Fibroblast of pulmonary artery (primary cell): ENCODE data around the gene MDK.

Experiments used
- DNase-seq: peaks from one replicate; pipeline ENCODE4 v3.0.0-alpha.2; 2010; ENCODE audit warnings: low read depth
- H3K4me3 ChIP-seq: replicated peaks from 2 replicates; pipeline ENCODE4 v1.5.1; 2011; ENCODE audit warnings: low read depth, mild to moderate bottlenecking, control low read depth, low read length, moderate library complexity
- TF ChIP-seq, protein P1 (sequence below): IDR thresholded peaks from 2 replicates; pipeline ENCODE4 v1.5.1; 2011; ENCODE audit warnings: mild to moderate bottlenecking, control low read depth, low read length, inconsistent platforms; ENCODE audit errors: missing control alignments

The MDK gene

DNA sequence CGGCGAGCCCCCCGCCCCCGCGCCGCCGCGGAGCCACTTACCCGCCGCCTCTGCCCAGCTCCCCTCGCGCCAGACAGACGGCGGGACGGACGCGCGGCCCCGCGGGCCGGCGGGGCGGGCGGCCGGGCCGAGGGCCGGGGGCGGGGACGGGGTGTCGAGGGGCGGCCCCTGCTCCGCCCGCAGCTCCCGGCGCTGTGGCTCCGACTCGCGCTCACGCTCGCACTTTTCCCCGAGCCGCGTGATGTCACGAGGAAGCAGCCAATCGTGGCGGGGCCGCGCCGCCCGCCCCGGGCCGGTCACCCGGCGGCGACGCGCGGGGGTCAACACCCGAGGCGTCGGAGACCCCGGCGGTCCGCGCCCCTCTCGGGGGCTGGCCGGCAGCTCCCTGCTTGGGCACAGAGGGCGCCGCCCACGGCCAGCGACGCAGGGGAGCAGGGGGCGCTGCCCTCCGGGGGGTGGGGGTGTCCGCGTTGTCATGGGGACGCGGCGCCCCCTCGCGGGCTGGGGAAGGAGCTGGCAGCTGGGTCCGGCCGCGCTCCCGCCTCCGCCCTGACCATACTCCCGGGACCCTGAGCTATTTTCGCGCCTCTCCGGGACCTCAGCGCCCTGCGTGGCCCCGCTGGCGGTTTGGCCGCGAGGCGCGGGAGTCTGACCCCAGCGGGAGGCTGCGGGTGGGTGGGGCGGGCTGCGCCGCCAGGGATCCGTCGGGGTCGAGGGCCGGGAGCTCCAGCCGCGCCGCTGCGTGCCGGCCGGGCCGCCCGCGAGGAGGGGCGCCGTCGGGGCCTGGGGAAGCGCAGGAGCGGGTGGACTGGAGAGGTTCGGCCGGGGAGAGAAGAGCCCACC is 10.3 kb downstream of the MDK start, which contains the start of gene CHRM4:
CHRM4 (minus strand) TSS at position 199 of the 843 bp plus-strand sequence. CDS start 5,219 bp downstream, outside the sequence.
- H3K4me3 ChIP-seq = peak within 1 kb of the TSS; percentile 40
- TF ChIP-seq, protein P1, sequence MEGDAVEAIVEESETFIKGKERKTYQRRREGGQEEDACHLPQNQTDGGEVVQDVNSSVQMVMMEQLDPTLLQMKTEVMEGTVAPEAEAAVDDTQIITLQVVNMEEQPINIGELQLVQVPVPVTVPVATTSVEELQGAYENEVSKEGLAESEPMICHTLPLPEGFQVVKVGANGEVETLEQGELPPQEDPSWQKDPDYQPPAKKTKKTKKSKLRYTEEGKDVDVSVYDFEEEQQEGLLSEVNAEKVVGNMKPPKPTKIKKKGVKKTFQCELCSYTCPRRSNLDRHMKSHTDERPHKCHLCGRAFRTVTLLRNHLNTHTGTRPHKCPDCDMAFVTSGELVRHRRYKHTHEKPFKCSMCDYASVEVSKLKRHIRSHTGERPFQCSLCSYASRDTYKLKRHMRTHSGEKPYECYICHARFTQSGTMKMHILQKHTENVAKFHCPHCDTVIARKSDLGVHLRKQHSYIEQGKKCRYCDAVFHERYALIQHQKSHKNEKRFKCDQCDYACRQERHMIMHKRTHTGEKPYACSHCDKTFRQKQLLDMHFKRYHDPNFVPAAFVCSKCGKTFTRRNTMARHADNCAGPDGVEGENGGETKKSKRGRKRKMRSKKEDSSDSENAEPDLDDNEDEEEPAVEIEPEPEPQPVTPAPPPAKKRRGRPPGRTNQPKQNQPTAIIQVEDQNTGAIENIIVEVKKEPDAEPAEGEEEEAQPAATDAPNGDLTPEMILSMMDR = peak; percentile 20
- DNase-seq = peak; percentile 34

DNA sequence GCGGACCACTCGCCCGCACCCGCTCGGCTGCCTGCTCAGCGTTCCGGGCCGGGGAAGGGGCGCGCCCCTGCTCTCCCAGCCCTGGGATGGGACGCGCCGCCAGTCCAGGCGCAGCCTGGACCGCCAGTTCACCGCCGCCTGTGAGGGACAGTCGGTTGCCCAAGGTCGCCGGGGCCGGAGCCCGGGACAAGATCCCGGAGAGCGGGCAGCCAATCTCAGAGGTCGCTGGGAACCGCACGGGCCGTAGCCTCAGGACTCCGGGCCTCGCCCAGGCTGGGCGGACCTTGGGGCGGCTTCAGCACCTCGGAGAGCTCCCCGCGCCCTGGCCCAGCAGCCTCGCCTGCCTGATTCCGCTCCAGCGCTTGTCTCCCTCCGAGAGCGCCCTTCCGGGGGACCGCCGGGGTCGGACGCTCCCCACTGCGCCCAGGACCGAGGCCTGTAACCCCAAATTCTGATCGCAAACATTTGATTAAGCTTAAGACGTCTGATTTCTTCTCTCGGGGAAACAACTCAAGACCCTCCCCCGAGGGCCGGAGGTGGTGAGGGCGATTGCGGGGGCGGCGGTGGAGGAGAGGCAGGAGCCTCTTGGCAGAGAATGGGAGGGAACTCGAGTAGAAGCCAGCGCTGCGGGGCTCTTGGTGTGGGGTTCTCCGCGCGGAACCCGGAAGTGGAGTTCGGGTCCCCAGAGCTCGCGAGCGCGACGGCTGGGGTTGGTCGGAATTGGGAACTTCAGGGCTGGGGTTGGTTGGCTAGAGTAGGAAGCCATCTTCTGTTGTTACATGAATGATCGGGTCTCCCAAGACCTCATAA is 11.2 kb downstream of the MDK start:
- peak overlapping the region; percentile 40 for H3K4me3 ChIP-seq
- TF ChIP-seq, protein P1 = no peak
- peak; percentile 82 for DNase-seq

DNA sequence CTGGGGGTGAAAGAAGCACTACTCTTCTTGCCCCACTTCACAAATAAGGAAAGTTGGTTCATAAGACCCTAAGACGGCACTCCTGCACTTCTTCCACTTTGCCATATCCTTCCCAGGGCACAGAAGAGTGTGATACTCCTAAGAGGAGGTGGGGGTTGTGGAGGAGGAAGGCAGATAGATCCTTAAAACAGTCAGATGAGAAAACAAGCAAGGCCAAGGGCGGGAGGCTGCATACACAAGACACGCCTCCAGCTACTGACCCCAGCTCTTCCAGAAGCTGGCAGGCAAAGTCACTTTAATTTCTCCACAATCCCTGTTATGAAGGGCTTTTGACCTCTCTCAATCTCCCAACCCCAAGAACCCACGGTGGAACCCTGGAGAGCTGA is 11.8 kb downstream of the MDK start:
- no peak overlapping the region for H3K4me3 ChIP-seq
- TF ChIP-seq, protein P1 = no peak
- no peak for DNase-seq

DNA sequence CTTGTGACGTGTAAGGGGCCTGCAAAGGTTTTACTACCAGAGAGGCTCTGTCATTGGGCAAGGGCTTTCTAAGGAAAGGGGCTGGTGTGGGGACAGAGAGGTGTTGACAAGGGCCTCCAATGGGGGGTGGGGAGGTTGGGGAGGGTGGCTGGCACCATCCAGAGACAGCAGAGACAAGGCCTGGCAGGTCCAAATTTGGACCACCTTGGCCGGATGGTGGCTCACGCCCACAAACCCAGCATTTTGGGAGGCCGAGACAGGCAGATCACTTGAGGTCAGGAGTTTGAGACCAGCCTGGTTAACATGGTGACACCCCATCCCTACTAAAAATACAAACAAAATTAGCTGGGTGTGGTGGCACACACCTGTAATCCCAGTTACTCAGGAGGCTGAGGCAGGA is 12.3 kb downstream of the MDK start:
- TF ChIP-seq, protein P1 = no peak
- DNase-seq = no peak
- H3K4me3 ChIP-seq = no peak overlapping the region

DNA sequence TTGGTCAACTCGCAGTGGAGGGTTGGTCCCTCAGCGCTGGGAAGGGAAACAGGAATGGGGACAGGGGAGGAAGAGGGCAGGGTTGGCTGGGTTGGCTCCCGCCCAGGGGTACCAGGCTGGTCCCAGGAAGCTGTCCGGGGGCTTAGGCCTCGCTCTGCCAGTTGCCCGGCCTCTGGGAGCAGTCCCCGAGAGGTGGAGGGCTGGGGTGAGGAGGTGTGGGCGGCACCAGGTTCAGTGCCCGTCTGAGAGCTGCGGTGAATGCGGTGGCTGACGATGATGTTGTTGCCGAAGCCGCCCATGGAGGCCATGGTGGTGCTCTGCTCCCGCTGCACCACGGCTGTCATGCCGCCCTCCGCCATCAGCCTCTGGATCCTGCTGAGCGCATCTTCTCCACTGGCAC is 16.1 kb downstream of the MDK start:
- H3K4me3 ChIP-seq = no peak overlapping the region
- no peak for DNase-seq
- TF ChIP-seq, protein P1 = no peak

DNA sequence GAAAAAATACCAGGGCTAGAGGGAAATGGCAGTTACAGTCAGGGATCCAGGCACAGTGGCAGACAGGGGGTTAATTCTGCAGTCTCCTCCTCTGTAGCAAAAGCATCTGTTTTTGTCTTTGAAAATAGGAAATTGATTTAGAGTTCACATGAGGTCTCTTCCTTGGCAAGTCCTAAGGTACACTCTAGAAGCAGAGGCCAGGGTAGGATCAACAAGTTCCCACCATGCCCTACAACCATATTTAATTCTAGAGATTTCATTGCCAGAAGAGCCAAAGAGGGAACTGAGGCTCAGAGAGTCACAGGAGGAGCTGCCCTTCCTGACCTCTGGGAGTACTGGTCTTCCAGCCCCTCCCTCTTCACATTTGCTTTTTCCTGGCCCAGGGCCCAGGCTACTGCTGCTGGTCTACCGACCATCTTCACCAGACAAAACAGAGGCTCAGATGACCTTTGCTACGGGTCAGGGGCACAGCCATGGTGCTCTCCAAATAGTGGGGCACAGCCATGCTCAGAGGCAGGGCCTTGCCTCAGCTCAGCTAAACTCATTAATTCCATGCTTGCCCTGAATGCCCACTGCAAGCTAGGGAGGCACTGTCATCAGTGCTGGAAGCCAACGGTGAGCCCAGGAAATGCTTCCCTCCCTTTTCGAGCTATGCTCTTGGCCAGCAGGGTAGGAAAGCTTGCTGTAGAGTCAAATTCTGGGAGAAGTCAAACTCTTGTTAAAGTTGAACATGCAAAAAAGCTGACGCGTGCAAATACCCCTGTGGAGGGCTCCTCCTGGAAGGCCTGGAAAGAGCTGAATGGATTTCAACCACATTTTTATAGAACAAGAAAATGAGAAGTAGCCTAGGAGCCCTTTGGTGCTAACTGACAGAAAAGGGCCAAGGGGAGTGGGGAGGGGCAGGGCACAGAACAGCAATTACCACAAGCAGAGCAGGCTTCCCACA is 21.8 kb downstream of the MDK start:
- TF ChIP-seq, protein P1 = no peak
- DNase-seq = no peak
- H3K4me3 ChIP-seq = no peak overlapping the region
